Measurements from ENCODE around the gene PCBP4.

Gene PCBP4

DNA sequence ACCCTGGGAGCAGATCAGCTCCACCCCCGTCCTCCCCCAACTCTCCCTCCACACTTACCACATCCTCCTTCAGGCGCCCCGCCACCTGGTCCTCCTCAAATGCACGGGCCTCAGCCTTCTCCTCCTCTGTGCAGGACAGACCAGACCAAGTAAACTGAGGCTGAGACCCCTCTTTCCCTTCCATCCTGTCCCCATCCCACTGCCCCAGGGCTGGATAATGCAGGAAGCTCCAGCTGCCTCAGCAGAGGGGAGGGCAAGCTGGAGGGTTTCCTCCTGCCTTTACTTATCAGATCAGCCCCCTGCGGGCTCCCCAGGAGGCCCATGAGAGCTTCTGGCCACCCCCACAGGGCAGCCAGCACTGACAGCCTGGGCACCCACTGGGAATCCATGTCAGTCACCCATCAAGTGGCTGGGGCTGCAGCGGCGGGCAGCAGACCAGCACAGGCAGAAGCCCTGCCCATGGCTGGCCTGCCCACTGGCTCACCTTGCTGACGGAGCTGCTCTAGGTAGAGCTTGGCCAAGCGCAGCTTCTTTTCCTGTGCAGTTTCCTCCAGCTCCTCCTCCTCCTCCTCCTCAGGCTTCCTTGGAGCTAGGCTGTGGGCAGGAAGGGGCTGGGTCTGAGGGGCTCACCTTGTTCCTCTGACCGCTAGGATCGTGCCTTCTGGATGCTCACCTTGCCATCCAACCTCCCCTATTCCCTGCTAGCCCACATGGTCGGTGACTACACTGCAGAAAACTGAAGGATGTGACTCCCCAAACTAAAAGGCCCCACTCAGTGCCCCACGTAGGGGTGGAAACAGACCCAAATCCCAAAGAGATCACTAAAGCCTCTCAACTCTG is 29.4 kb downstream of the PCBP4 start:
- H3K4me3 ChIP-seq (ENCODE audit: low read length), result no peak overlapping the region
- H3K27me3 ChIP-seq (ENCODE audit: control insufficient read depth, low read length), result no peaks in the 10 kb centered on the region
- H3K27ac ChIP-seq (ENCODE audit: low read depth, low read length), result no peak overlapping the region
- H3K9me2 ChIP-seq (replicated peaks; ENCODE audit: control insufficient read depth, low read length), result no peaks in the 10 kb centered on the region
- H3K4me2 ChIP-seq (ENCODE audit: low read length), result no peak overlapping the region
- no peak for TF ChIP-seq EZH2phosphoT487 (IDR thresholded peaks at IDR 0.05; ENCODE audit: borderline replicate concordance, low read length)
- TF ChIP-seq, protein P1, sequence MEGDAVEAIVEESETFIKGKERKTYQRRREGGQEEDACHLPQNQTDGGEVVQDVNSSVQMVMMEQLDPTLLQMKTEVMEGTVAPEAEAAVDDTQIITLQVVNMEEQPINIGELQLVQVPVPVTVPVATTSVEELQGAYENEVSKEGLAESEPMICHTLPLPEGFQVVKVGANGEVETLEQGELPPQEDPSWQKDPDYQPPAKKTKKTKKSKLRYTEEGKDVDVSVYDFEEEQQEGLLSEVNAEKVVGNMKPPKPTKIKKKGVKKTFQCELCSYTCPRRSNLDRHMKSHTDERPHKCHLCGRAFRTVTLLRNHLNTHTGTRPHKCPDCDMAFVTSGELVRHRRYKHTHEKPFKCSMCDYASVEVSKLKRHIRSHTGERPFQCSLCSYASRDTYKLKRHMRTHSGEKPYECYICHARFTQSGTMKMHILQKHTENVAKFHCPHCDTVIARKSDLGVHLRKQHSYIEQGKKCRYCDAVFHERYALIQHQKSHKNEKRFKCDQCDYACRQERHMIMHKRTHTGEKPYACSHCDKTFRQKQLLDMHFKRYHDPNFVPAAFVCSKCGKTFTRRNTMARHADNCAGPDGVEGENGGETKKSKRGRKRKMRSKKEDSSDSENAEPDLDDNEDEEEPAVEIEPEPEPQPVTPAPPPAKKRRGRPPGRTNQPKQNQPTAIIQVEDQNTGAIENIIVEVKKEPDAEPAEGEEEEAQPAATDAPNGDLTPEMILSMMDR (IDR thresholded peaks at IDR 0.05; ENCODE audit: low read depth, low read length, poor library complexity, severe bottlenecking), result no peak
- no peaks in the 10 kb centered on the region; the same call in 1 of the 2 replicates for H4K20me1 ChIP-seq (ENCODE audit: control insufficient read depth, insufficient read depth, low read depth, low read length)
- no peaks in the 10 kb centered on the region for H3K9me3 ChIP-seq (ENCODE audit: control insufficient read depth, insufficient read depth, low read length)
- peaks cover 68% of the 10 kb centered on the region for H3K36me3 ChIP-seq (ENCODE audit: control insufficient read depth, low read length)
- H3K4me1 ChIP-seq (ENCODE audit: control insufficient read depth, low read length), result peaks cover 26% of the 10 kb centered on the region
- H3F3A ChIP-seq (ENCODE audit: control insufficient read depth, insufficient read depth), result no peaks in the 10 kb centered on the region
- H3K79me2 ChIP-seq (ENCODE audit: control insufficient read depth, low read length), result peaks cover 41% of the 10 kb centered on the region

DNA sequence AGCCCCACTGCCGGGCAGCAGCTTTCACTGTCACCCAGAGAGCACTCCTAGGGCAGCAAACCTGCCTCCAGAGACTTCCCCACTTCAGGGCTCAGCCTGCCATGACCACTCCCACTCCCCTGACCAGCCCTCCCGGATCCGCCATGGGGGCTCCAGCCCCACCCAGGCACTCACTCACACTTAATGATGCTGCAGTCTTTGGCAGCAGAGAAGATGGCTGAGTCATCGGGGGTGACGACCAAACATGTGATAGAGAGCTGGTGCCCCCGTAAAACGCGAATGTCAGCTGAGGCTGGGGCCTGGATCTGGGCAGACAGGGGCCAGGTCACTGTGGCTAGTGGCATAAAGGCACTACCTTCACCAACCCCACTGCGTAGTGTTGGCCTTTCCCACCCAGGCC is 30.2 kb downstream of the PCBP4 start:
- Histone ChIP-seq H3K36me3 (ENCODE audit: control insufficient read depth, low read length) (peaks cover 70% of the 10 kb centered on the region), H3K9me2 (replicated peaks; ENCODE audit: control insufficient read depth, low read length) (no peaks in the 10 kb centered on the region), H3K79me2 (ENCODE audit: control insufficient read depth, low read length) (peaks cover 38% of the 10 kb centered on the region), H3K4me2 (ENCODE audit: low read length) (no peak overlapping the region), H3K4me3 (ENCODE audit: low read length) (no peak overlapping the region), H3K4me1 (ENCODE audit: control insufficient read depth, low read length) (peaks cover 18% of the 10 kb centered on the region), H3K27me3 (ENCODE audit: control insufficient read depth, low read length) (no peaks in the 10 kb centered on the region), H4K20me1 (ENCODE audit: control insufficient read depth, insufficient read depth, low read depth, low read length) (no peaks in the 10 kb centered on the region; the same call in 1 of the 2 replicates), H3F3A (ENCODE audit: control insufficient read depth, insufficient read depth) (no peaks in the 10 kb centered on the region), H3K27ac (ENCODE audit: low read depth, low read length) (no peak overlapping the region), H3K9me3 (ENCODE audit: control insufficient read depth, insufficient read depth, low read length) (no peaks in the 10 kb centered on the region)
- TF ChIP-seq, protein P1 (IDR thresholded peaks at IDR 0.05; ENCODE audit: low read depth, low read length, poor library complexity, severe bottlenecking), result no peak
- TF ChIP-seq EZH2phosphoT487 (IDR thresholded peaks at IDR 0.05; ENCODE audit: borderline replicate concordance, low read length), result no peak

DNA sequence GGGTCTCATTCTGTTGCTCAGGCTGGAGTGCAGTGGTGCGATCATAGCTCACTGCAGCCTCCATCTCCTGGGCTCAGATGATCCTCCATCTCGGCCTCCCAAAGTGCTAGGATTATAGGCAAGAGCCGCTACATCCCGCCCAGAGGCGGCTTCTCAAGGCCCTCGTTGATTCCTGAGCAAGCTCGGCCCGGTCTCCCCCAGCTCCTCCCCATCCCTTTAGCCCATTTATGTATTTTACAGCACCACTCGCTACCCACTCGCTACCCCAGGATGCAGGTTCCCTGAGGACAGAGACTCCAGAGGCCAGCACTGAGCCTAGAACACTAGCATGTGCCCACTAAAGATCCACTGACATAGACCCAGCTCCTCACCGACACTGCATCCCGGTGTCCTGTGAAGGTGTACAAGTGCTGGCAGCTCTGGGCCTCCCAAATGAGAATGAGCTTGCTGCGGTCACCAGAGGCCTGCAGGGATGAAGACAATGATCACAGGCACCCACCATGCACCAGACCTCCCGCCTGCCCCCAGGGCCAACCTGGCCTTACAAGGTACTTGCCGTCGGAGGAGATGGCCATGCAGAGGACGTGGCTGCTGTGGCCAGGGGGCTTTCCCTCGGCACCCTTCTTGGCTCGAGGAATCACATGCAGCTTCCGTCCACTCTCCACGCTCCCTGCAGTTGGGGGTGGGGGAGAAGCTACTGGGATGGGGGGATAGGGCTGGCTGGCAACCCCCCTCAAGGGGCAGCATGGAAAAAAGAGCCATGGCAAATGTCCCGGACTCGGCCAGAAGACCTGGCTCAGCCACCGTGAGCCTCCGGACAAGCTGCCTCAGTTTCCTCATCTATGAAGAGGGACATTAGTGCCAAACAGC is 31.1 kb downstream of the PCBP4 start:
- H3K9me3 ChIP-seq (ENCODE audit: control insufficient read depth, insufficient read depth, low read length), result no peaks in the 10 kb centered on the region
- H3K79me2 ChIP-seq (ENCODE audit: control insufficient read depth, low read length), result peaks cover 32% of the 10 kb centered on the region
- no peaks in the 10 kb centered on the region for H3K27me3 ChIP-seq (ENCODE audit: control insufficient read depth, low read length)
- H3K36me3 ChIP-seq (ENCODE audit: control insufficient read depth, low read length), result peaks cover 70% of the 10 kb centered on the region
- H3K4me2 ChIP-seq (ENCODE audit: low read length), result no peak overlapping the region
- TF ChIP-seq EZH2phosphoT487 (IDR thresholded peaks at IDR 0.05; ENCODE audit: borderline replicate concordance, low read length), result no peak
- TF ChIP-seq, protein P1 (IDR thresholded peaks at IDR 0.05; ENCODE audit: low read depth, low read length, poor library complexity, severe bottlenecking), result no peak
- H4K20me1 ChIP-seq (ENCODE audit: control insufficient read depth, insufficient read depth, low read depth, low read length), result no peaks in the 10 kb centered on the region; the same call in 1 of the 2 replicates
- no peaks in the 10 kb centered on the region for H3K9me2 ChIP-seq (replicated peaks; ENCODE audit: control insufficient read depth, low read length)
- no peak overlapping the region for H3K27ac ChIP-seq (ENCODE audit: low read depth, low read length)
- no peak overlapping the region for H3K4me3 ChIP-seq (ENCODE audit: low read length)
- H3K4me1 ChIP-seq (ENCODE audit: control insufficient read depth, low read length), result peaks cover 18% of the 10 kb centered on the region
- H3F3A ChIP-seq (ENCODE audit: control insufficient read depth, insufficient read depth), result no peaks in the 10 kb centered on the region

Measured in DOHH2 (cell line).